IMR-90 (cell line): ENCODE measurements around the gene PFKFB1. TPM values are rescaled to one million over a fixed set of nuclear protein-coding genes. Genes with fewer than 3 reads are reported as not detected.

Experiments
- ATAC-seq: fragments of 200-7000 bp; cut with Tn5 transposase; 2 replicates; pipeline ENCODE4 v1.9.1; 2020; ENCODE audit warnings: low read depth, mild to moderate bottlenecking, moderate library complexity
- BruUV-seq: library from RNA; stranded (reverse); fragments of 400-500 nt; replicated peaks from 2 replicates; lab custom pipeline; 2021; lab: Mats Ljungman, UMichigan
- CTCF ChIA-PET: fragments of 300-600 bp; formaldehyde crosslinking; extraction: SDS; loops from one replicate; lab custom pipeline; 2021; ENCODE audit warnings: antibody characterized with exemption; lab: Yijun Ruan, JAX
- POLR2A ChIA-PET: fragments of 300-600 bp; sonication (Branson Sonifier 250); formaldehyde crosslinking; loops from one replicate; lab custom pipeline; 2022; ENCODE audit warnings: antibody characterized with exemption; ENCODE audit not compliant: unreplicated experiment; lab: Charles Lee
- DNase-seq: peaks from one replicate; pipeline ENCODE4 v3.0.0; 2013
- H2AFZ ChIP-seq: replicated peaks from 2 replicates; pipeline ENCODE3; 2013; ENCODE audit warnings: low read length, mild to moderate bottlenecking; ENCODE audit not compliant: poor library complexity
- H2AK5ac ChIP-seq: 2 replicates; pipeline ENCODE4 v1.6.1; 2013; ENCODE audit warnings: low read depth, low read length, inconsistent platforms
- H2AK9ac ChIP-seq: replicated peaks from 2 replicates; pipeline ENCODE3; 2013; ENCODE audit warnings: mild to moderate bottlenecking, low read depth, low read length, moderate library complexity; ENCODE audit not compliant: poor library complexity
- H2BK120ac ChIP-seq: 2 replicates; pipeline ENCODE4 v1.6.1; 2013; ENCODE audit warnings: low read depth, low read length, inconsistent platforms
- H2BK15ac ChIP-seq: 3 replicates; pipeline ENCODE4 v1.6.1; 2013; ENCODE audit warnings: low read depth, low read length, inconsistent platforms
- H2BK20ac ChIP-seq: 2 replicates; pipeline ENCODE4 v1.6.1; 2013; ENCODE audit warnings: low read depth, mild to moderate bottlenecking, inconsistent platforms, low read length, moderate library complexity
- H2BK5ac ChIP-seq: 2 replicates; pipeline ENCODE4 v1.6.1; 2013; ENCODE audit warnings: mild to moderate bottlenecking, low read depth, low read length, inconsistent platforms; ENCODE audit not compliant: poor library complexity, severe bottlenecking
- H3K14ac ChIP-seq: replicated peaks from 2 replicates; pipeline ENCODE4 v1.6.1; 2013; ENCODE audit warnings: low read depth, low read length, inconsistent platforms
- H3K18ac ChIP-seq: 2 replicates; pipeline ENCODE4 v1.6.1; 2013; ENCODE audit warnings: low read depth, low read length, control low read depth
- H3K23ac ChIP-seq: 2 replicates; pipeline ENCODE4 v1.6.1; 2013; ENCODE audit warnings: low read depth, low read length, inconsistent platforms
- H3K27ac ChIP-seq: 2 replicates; pipeline ENCODE4 v1.5.1; 2013; ENCODE audit warnings: mild to moderate bottlenecking, control low read depth, low read length; ENCODE audit not compliant: insufficient read depth
- H3K27me3 ChIP-seq: 2 replicates; pipeline ENCODE4 v1.6.1; 2013; ENCODE audit warnings: low read length; ENCODE audit not compliant: control insufficient read depth, insufficient read depth
- H3K36me3 ChIP-seq: 2 replicates; pipeline ENCODE4 v1.6.1; 2013; ENCODE audit warnings: low read length, mixed read lengths; ENCODE audit not compliant: control insufficient read depth, insufficient read depth
- H3K4ac ChIP-seq: 2 replicates; pipeline ENCODE4 v1.6.1; 2013; ENCODE audit warnings: low read depth, low read length, inconsistent platforms
- H3K4me1 ChIP-seq: 2 replicates; pipeline ENCODE4 v1.6.1; 2013; ENCODE audit warnings: low read length, mixed read lengths; ENCODE audit not compliant: control insufficient read depth, insufficient read depth
- H3K4me2 ChIP-seq: 2 replicates; pipeline ENCODE4 v1.6.1; 2013; ENCODE audit warnings: low read depth, mild to moderate bottlenecking, control low read depth, low read length, moderate library complexity
- H3K4me3 ChIP-seq: 2 replicates; pipeline ENCODE4 v1.5.1; 2013; ENCODE audit warnings: low read depth, mild to moderate bottlenecking, control low read depth, low read length, moderate library complexity; ENCODE audit not compliant: insufficient read depth
- H3K56ac ChIP-seq: 2 replicates; pipeline ENCODE4 v1.6.1; 2013; ENCODE audit warnings: low read length, inconsistent platforms; ENCODE audit not compliant: insufficient read depth; ENCODE audit errors: extremely low read depth
- H3K79me1 ChIP-seq, 2 experiments: 2 replicates each; pipeline ENCODE4 v1.6.1; 2013; ENCODE audit warnings: low read length in 2 of 2, inconsistent platforms in 1 of 2, low read depth in 1 of 2
- H3K9ac ChIP-seq: 2 replicates; pipeline ENCODE4 v1.6.1; 2013; ENCODE audit warnings: low read depth, low read length, control low read depth
- H3K9me1 ChIP-seq: 2 replicates; pipeline ENCODE4 v1.6.1; 2013; ENCODE audit warnings: low read length, inconsistent platforms; ENCODE audit not compliant: insufficient read depth
- H3K9me3 ChIP-seq: 2 replicates; pipeline ENCODE4 v1.6.1; 2013; ENCODE audit warnings: low read length; ENCODE audit not compliant: control insufficient read depth, insufficient read depth
- H4K20me1 ChIP-seq: 2 replicates; pipeline ENCODE4 v1.6.1; 2013; ENCODE audit warnings: low read length, inconsistent platforms; ENCODE audit not compliant: insufficient read depth
- H4K5ac ChIP-seq: 2 replicates; pipeline ENCODE4 v1.6.1; 2013; ENCODE audit warnings: mild to moderate bottlenecking, low read depth, low read length, control low read depth
- H4K8ac ChIP-seq, 2 experiments: 2 replicates each; pipeline ENCODE4 v1.6.1; 2013; ENCODE audit warnings: low read depth in 2 of 2, low read length in 2 of 2, control low read depth in 1 of 2, inconsistent platforms in 1 of 2
- H4K91ac ChIP-seq: 2 replicates; pipeline ENCODE4 v1.6.1; 2013; ENCODE audit warnings: low read depth, low read length, inconsistent platforms; ENCODE audit not compliant: insufficient read depth
- BHLHE40 ChIP-seq: fragments of 150-350 bp; IDR thresholded peaks from 2 replicates; pipeline ENCODE4 v1.6.1; 2016; ENCODE audit warnings: mild to moderate bottlenecking, low read depth, low read length
- WGBS, 2 experiments: methylation state at CpG; one replicate each; pipeline versions ENCODE4 v1.1.5 to v1.1.7; 2013; ENCODE audit warnings: missing lambda C conversion rate in 2 of 2; ENCODE audit not compliant: insufficient read length in 1 of 2; ENCODE audit errors: extremely low coverage in 2 of 2; 5-methylcytosine and 5-hydroxymethylcytosine counted together
- dilution Hi-C: fragments of 300-500 bp; cut with HindIII; formaldehyde crosslinking; loops from one replicate; pipeline ENCODE4 v1.14.3; 2018; ENCODE audit warnings: low sequenced_read_pairs; ENCODE audit not compliant: unreplicated experiment
- in situ Hi-C: fragments of 300-500 bp; cut with MboI; formaldehyde crosslinking; loops from 3 replicates; pipeline ENCODE4 v1.14.3; 2019; ENCODE audit warnings: low sequenced_read_pairs, inconsistent platforms, mixed read lengths
- intact Hi-C: fragments of 100-400 bp; cut with micrococcal nuclease; formaldehyde crosslinking; loops from 2 replicates; pipeline ENCODE4 v1.10.0; 2022
- polyA plus RNA-seq, 3 experiments: library from polyadenylated mRNA; depleted of rRNA; stranded (reverse); fragments of >200 nt; gene quantifications; 2 replicates each; pipeline ENCODE4 v1.2.3, GENCODE V29; 2012; ENCODE audit warnings: low replicate concordance in 1 of 3
- total RNA-seq: library from RNA; depleted of rRNA; stranded (reverse); fragments of >200 nt; gene quantifications from 2 replicates; pipeline ENCODE4 v1.2.3, GENCODE V29; 2012

PFKFB1 gene
- total and polyA plus RNA-seq, 2 of the 4 experiments (the other 2 are of a cell fraction), result under 0.01 to 0.15 TPM

GRCh38 chrX:54933150-54933826 is 60.7 kb downstream of the PFKFB1 start:
- Histone ChIP-seq H3K4me3 (no peak overlapping the region), H3K36me3 (peaks cover 19% of the 10 kb centered on the region), H3K27ac (no peak overlapping the region), H2BK15ac (no peak overlapping the region), H4K8ac (no peak overlapping the region), H3K4me2 (no peak overlapping the region), H4K20me1 (no peaks in the 10 kb centered on the region; the same call in 1 of the 2 replicates), H2BK120ac (no peak overlapping the region), H3K4me1 (no peaks in the 10 kb centered on the region), H2AK5ac (no peak overlapping the region), H3K4ac (no peak overlapping the region), H3K18ac (no peak overlapping the region), H2BK20ac (no peak overlapping the region), H3K14ac (no peak overlapping the region), H2AK9ac (no peak overlapping the region), H3K56ac (no peak overlapping the region), H3K9me3 (no peaks in the 10 kb centered on the region), H4K91ac (no peak overlapping the region), H3K27me3 (0 out of 2 replicates have a peak, but pooled peaks cover 2% of the 10 kb centered on the region), H3K9me1 (no peaks in the 10 kb centered on the region), H3K9ac (no peak overlapping the region), H2AFZ (no peak overlapping the region), H3K79me1 (no peaks in the 10 kb centered on the region), H2BK5ac (no peak overlapping the region), H4K5ac (no peak overlapping the region), H3K23ac (no peak overlapping the region)
- CTCF ChIA-PET, result no interaction called here
- intact Hi-C loops (no loop called here), dilution Hi-C loops (no loop called here), in situ Hi-C loops (no loop called here)
- no peak for TF ChIP-seq BHLHE40
- DNase-seq (no peak), ATAC-seq (no peak)
- BruUV-seq, result no TSS peak
- POLR2A ChIA-PET, result no interaction called here
- 95% methylated on average over 4 of the region's 10 CpGs; no CpG with 5 or more reads in 1 of the 2 experiments for WGBS, 2 experiments
